K562 (cell line): Measurements from ENCODE around the gene TMEM107. TPM values are rescaled to one million over a fixed set of nuclear protein-coding genes. Genes with fewer than 3 reads are reported as not detected.

Source experiments
- ATF7 ChIP-seq: fragments of 450-650 bp; IDR thresholded peaks from 2 replicates; pipeline ENCODE4 v1.7.1; 2014; ENCODE audit warnings: mild to moderate bottlenecking, moderate library complexity
- BHLHE40 ChIP-seq: IDR thresholded peaks from 2 replicates; pipeline ENCODE4 v1.6.1; 2011; ENCODE audit warnings: low read length, improper control_type of control experiment
- BRF1 ChIP-seq: IDR thresholded peaks from 3 replicates; pipeline ENCODE4 v1.6.1; 2011; ENCODE audit warnings: borderline replicate concordance, mild to moderate bottlenecking; ENCODE audit not compliant: insufficient read length; ENCODE audit errors: extremely low read depth
- CXXC5 ChIP-seq: fragments of 250-450 bp; sonication (Bioruptor Pico); IDR thresholded peaks from 2 replicates; pipeline ENCODE4 v1.8.0; 2022; ENCODE audit warnings: inconsistent platforms, mild to moderate bottlenecking, moderate library complexity
- EGR1 ChIP-seq: fragments of 450-650 bp; conservative IDR thresholded peaks from 2 replicates; pipeline ENCODE4 v1.6.1; 2017; ENCODE audit warnings: mild to moderate bottlenecking
- EP400 ChIP-seq: fragments of 450-650 bp; IDR thresholded peaks from 2 replicates; pipeline ENCODE4 v1.6.1; 2017; ENCODE audit warnings: antibody characterized with exemption, mild to moderate bottlenecking, moderate library complexity
- HIVEP1 ChIP-seq: fragments of 250-450 bp; sonication (Bioruptor Pico); IDR thresholded peaks from 2 replicates; pipeline ENCODE4 v1.4.0; 2020; ENCODE audit warnings: mild to moderate bottlenecking
- MGA ChIP-seq: fragments of 450-650 bp; IDR thresholded peaks from 2 replicates; pipeline ENCODE4 v1.6.1; 2016; ENCODE audit warnings: mild to moderate bottlenecking, moderate library complexity
- NFATC3 ChIP-seq: fragments of 450-650 bp; IDR thresholded peaks from 2 replicates; pipeline ENCODE4 v1.6.1; 2017; ENCODE audit warnings: mild to moderate bottlenecking
- NRF1 ChIP-seq, 2 experiments: fragments of 450-650 bp; IDR thresholded peaks in 1 of 2; conservative IDR thresholded peaks in 1 of 2; 2 replicates each; pipeline ENCODE4 v1.6.1; 2014; ENCODE audit warnings: mild to moderate bottlenecking in 2 of 2
- PHF20 ChIP-seq: fragments of 450-650 bp; IDR thresholded peaks from 2 replicates; pipeline ENCODE4 v1.6.1; 2018; ENCODE audit not compliant: partially characterized antibody
- SMAD4 ChIP-seq: fragments of 250-450 bp; sonication (Bioruptor Pico); conservative IDR thresholded peaks from 2 replicates; pipeline ENCODE4 v1.8.0; 2021; ENCODE audit warnings: inconsistent platforms, mild to moderate bottlenecking, moderate library complexity
- TAF15 ChIP-seq: fragments of 200-400 bp; formaldehyde crosslinking; IDR thresholded peaks from 2 replicates; pipeline ENCODE4 v1.6.1; 2017; ENCODE audit warnings: mild to moderate bottlenecking, low read depth, low read length, moderate library complexity
- ZC3H8 ChIP-seq: fragments of 450-650 bp; IDR thresholded peaks from 2 replicates; pipeline ENCODE4 v1.6.1; 2017
- ZNF134 ChIP-seq: fragments of 250-450 bp; sonication (Bioruptor Pico); conservative IDR thresholded peaks from 2 replicates; pipeline ENCODE4 v1.4.0; 2020
- ZNF347 ChIP-seq: fragments of 450-650 bp; formaldehyde crosslinking; IDR thresholded peaks from 2 replicates; pipeline ENCODE4 v1.4.0; 2020; ENCODE audit warnings: low read depth, mild to moderate bottlenecking, moderate library complexity
- ZNF699 ChIP-seq: fragments of 250-450 bp; sonication (Bioruptor Pico); IDR thresholded peaks from 2 replicates; pipeline ENCODE4 v1.8.0; 2021; ENCODE audit warnings: mild to moderate bottlenecking, moderate library complexity; ENCODE audit not compliant: insufficient replicate concordance
- ZNF76 ChIP-seq: fragments of 250-450 bp; sonication (Bioruptor Pico); IDR thresholded peaks from 2 replicates; pipeline ENCODE4 v1.4.0; 2020; ENCODE audit warnings: mild to moderate bottlenecking, moderate library complexity, borderline replicate concordance
- polyA plus RNA-seq, 8 experiments: library from polyadenylated mRNA; depleted of rRNA in 4 of 8; stranded (reverse) in 5 of 8; unstranded in 3 of 8; fragments of >200 nt; fragmentation: Nextera tagmentation in 2 of 8; fragmentation: Illumina TruSeq in 1 of 8; extraction: Ambion mirVana in 2 of 8; extraction: Trizol in 1 of 8; gene quantifications; 2 replicates each; pipeline versions ENCODE4 v1.2.1 to v1.2.3, GENCODE V29; 2011 to 2014; ENCODE audit warnings: inconsistent platforms in 1 of 8, missing spikeins in 1 of 8
- total RNA-seq, 7 experiments: library from RNA; depleted of rRNA in 6 of 7; stranded (reverse); fragments of >200 nt in 6 of 7; fragmentation: Illumina TruSeq in 2 of 7; extraction: Trizol in 2 of 7; gene quantifications; 2 replicates each; pipeline versions ENCODE4 v1.2.1 to v1.2.3, GENCODE V29; 2011 to 2021; ENCODE audit warnings: low replicate concordance in 1 of 7

TMEM107 gene
- total and polyA plus RNA-seq, 9 of the 15 experiments (the other 6 are each of a cell fraction or from before 2014, with no cell fraction given): 7.1 to 26.2 (median 16.9) TPM

- 0 out of 2 replicates have a peak, but pooled peaks have one; percentile 52 for TF ChIP-seq MGA
- TF ChIP-seq ZC3H8: no peak
- TF ChIP-seq NFATC3: no peak
- TF ChIP-seq SMAD4: peak; percentile 30; the same call in 1 of the 2 replicates
- TF ChIP-seq BRF1: no peak
- TF ChIP-seq ATF7: peak; percentile 90
- TF ChIP-seq HIVEP1 (CRISPR knock-in tag): no peak
- TF ChIP-seq EP400: 0 out of 2 replicates have a peak, but pooled peaks have one; percentile 46
- peak; percentile 24; the same call in 1 of the 2 replicates for TF ChIP-seq EGR1
- no peak for TF ChIP-seq TAF15
- TF ChIP-seq PHF20: no peak
- TF ChIP-seq ZNF134 (CRISPR knock-in tag): no peak
- TF ChIP-seq BHLHE40: peak; percentile 65
- TF ChIP-seq ZNF347 (CRISPR knock-in tag): no peak
- TF ChIP-seq NRF1 (conservative IDR thresholded peaks at IDR 0.05 in 1 of 2, IDR thresholded peaks at IDR 0.05 in 1 of 2): peak; percentile 44 to 46; a peak in 3 of 4 replicates
- peak; percentile 67 for TF ChIP-seq CXXC5
- no peak for TF ChIP-seq ZNF699
- no peak for TF ChIP-seq ZNF76 (CRISPR knock-in tag)
These were observed 13.7 kb upstream of the TMEM107 start, which contains the start of gene BORCS6 (continued) for GRCh38 chr17:8189711-8190477.
